ENCODE measurements around the gene FAM171A2. TPM values are rescaled to one million over a fixed set of nuclear protein-coding genes. Genes with fewer than 3 reads are reported as not detected.
"Not testable (repeated sequence)": the region's sequence is repeated elsewhere in the genome, so short reads cannot be mapped to it uniquely, and the experiment has no call there.

Gene FAM171A2
- total RNA-seq, 4 donors from 2014 or later: 0.27 to 5.0 (median 0.88) TPM; not detected in 1

DNA sequence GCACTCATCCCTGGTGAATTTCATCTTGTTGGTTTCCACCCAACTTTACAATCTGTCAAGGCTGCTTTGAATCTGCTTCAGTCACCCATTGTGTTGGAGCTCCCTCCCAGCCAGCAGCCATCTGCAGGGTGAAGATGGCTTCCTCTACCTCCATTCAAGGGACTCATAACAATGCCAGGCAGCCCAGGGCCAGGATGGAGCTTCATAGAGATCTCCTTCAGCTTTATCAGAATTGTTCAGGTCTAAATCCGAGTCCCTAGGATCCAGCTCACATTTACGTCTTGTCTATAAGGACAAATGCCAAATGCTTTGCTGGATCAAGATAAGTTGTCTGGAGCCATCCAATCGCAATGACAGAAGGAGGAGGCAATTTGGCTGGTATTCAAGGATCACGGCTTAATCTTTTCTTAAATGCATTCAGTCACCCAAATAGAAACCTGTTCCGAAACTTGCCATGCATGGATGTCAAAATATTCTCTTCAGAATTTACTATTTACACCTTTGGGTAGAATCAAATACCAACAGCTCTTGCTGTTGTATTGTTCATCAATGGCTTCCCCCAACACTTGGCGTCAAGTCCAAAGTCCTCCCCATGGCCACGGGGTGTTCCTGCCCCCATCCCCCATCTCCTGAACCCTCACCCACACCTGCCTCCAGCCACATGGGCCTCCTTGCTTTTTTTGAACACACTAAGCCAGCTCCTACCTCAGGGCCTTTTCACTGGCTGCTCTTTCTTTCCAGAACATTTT lies 3.8 kb upstream of the FAM171A2 start:
- peaks cover 0 to 11% of the 10 kb centered on the region in 2 donors for H3K27me3 ChIP-seq
- no peaks in the 10 kb centered on the region for H3K36me3 ChIP-seq
- no peak for DNase-seq
- no peaks in the 10 kb centered on the region for H3K9me3 ChIP-seq
- TF ChIP-seq, protein P1, sequence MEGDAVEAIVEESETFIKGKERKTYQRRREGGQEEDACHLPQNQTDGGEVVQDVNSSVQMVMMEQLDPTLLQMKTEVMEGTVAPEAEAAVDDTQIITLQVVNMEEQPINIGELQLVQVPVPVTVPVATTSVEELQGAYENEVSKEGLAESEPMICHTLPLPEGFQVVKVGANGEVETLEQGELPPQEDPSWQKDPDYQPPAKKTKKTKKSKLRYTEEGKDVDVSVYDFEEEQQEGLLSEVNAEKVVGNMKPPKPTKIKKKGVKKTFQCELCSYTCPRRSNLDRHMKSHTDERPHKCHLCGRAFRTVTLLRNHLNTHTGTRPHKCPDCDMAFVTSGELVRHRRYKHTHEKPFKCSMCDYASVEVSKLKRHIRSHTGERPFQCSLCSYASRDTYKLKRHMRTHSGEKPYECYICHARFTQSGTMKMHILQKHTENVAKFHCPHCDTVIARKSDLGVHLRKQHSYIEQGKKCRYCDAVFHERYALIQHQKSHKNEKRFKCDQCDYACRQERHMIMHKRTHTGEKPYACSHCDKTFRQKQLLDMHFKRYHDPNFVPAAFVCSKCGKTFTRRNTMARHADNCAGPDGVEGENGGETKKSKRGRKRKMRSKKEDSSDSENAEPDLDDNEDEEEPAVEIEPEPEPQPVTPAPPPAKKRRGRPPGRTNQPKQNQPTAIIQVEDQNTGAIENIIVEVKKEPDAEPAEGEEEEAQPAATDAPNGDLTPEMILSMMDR (IDR thresholded peaks at IDR 0.05): no peak
- TF ChIP-seq POLR2A (IDR thresholded peaks at IDR 0.05): no peak
- no peak overlapping the region for H3K27ac ChIP-seq
- H3K4me3 ChIP-seq: no peak overlapping the region
- H3K4me1 ChIP-seq: peaks cover 0 to 12% (median 10%) of the 10 kb centered on the region in 4 donors

DNA sequence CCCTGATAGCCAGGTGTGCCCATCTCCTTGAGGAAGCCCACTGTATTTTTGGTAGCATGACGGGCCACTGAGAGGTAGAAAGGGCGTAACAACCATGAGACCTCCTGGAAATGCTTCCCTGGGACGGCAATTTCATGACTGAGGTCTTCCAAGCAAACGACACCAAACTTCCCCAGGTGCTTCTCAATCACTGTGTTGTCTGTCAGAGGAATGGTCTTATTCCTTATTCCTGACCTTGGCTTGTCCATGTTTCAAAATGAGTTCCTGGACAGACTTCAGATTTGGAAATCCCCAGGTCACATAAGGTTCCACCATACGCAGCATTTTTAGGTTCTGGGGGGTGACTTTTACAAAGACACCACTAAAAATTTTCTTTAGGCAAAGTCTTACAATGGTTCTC lies 1.4 kb upstream of the FAM171A2 start:
- not testable (repeated sequence) for H3K9me3 ChIP-seq, H3K36me3 ChIP-seq, DNase-seq, H3K27ac ChIP-seq, H3K4me3 ChIP-seq
- Histone ChIP-seq H3K27me3 (peaks cover 0 to 12% of the 10 kb centered on the region in 2 donors), H3K4me1 (peaks cover 0 to 12% (median 10%) of the 10 kb centered on the region in 4 donors)

DNA sequence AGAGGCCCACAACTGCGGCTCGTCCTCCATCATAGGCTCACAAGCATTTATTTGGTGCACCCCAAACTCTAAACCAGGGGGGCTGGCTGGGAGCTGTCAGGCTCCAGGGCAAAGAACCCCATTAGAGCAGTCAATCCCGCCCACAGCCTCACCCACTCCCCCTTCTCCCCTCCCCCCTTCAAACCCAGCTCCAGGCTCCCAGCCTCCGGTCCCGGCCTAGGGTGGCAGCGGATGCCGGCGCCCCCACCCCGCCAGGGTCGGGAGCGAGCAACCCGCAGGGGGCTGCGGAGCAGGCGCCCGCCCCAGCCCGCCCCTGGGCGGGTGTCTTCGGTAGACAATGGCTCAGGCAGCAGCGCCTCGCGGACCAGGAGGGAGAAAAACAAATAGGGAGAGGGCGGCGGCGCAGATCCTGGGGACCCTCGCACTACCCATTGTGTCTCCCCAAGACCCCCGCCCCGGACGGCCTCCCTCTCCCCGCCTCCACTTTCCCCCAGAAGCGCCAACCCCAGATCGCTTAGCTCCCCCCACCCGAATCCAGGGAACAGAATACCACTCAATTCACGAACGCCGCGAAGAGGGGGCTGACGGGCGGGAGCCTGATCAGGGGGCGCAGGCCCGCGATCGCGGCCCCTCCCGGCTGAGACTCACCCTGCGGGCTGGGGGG lies 572 bp downstream of the FAM171A2 start:
- peak overlapping the region; percentile 50 to 67 (median 64) for H3K4me3 ChIP-seq
- H3K27me3 ChIP-seq: peaks cover 0 to 12% of the 10 kb centered on the region in 2 donors
- H3K9me3 ChIP-seq: no peaks in the 10 kb centered on the region
- no peak for DNase-seq
- peaks cover 0 to 12% (median 10%) of the 10 kb centered on the region in 4 donors for H3K4me1 ChIP-seq
- peak overlapping the region in 1 of 4 donors; percentile 49 for H3K27ac ChIP-seq
- H3K36me3 ChIP-seq: no peaks in the 10 kb centered on the region
- no peak for TF ChIP-seq POLR2A (IDR thresholded peaks at IDR 0.05)
- TF ChIP-seq, protein P1 (IDR thresholded peaks at IDR 0.05): no peak

DNA sequence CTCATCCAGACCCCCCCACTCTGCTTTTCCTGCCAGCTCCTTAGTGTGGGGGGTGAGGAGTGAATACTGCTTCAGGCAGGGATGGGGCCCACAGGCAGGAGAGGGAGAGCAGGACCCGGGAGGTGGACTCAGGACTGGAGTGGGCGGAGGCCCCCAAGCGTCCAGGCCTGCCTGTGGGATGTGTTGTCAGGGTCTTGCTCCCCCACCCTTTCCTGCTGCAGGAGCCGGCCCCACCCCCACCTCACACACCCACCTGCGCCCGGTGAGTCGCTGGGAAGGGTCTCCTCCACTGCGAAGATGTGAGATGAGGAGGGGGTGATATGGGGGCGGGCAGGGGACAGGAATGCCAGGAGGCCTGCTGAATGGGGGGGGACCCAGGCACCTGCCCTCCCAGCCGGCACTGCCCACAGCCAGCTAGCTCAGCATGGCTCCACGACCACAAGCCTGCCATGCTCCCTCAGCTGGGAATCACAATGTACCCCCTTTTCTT lies 1.1 kb downstream of the FAM171A2 start:
- H3K9me3 ChIP-seq: no peaks in the 10 kb centered on the region
- no peak overlapping the region for H3K27ac ChIP-seq
- H3K4me1 ChIP-seq: peaks cover 0 to 12% (median 10%) of the 10 kb centered on the region in 4 donors
- TF ChIP-seq POLR2A (IDR thresholded peaks at IDR 0.05): no peak
- TF ChIP-seq, protein P1 (IDR thresholded peaks at IDR 0.05): no peak
- peaks cover 0 to 12% of the 10 kb centered on the region in 2 donors for H3K27me3 ChIP-seq
- H3K36me3 ChIP-seq: no peaks in the 10 kb centered on the region
- peak overlapping the region in 2 of 4 donors; percentile 66 to 67 for H3K4me3 ChIP-seq
- no peak for DNase-seq

DNA sequence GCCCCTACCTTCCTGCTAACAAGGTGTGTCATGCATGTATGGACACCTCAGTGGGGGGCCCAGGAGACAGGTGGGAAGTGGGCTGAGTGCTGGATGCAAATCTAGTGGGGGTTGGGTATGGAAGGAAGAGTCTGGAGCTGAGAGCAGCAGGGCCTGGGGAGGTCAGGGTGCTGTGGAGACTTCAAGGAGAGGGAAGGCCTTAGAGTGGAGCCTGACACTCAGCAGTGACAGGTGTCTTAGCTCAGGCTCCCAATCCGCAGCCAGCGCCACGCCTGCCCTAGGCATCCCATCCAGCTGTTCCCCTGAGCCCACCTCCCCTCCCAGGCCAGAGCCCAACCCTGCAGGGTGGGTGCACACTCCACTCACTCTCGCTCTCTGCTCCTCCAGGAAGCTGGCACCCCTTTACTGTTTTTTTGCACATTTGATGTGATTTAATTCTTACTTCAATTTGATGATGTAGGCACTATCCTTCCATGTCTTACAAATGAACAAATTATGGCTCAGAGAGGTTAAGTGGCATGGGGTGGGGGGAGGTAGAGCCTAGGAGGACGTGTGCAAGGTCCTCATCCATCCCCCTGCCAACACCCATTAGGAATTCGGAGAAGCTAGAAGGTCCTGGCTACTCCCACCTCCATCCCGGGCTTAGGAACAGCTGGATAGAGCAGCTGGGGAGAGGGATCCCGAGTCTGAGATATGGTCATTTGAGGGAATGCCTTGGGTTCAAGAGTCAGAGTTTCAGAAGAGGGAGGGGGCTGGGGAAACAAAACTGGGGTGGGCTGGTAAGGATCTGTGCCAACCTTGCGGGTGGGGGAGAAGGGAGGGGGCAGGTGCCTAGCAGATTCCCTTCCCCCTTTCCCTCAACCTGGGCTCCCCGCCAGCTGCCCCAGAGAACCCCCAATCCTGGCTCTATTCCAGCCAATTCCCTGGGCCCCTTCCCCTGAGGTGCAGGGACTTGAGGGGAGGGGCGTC lies 2.1 kb downstream of the FAM171A2 start:
- TF ChIP-seq, protein P1 (IDR thresholded peaks at IDR 0.05): no peak
- no peak for TF ChIP-seq POLR2A (IDR thresholded peaks at IDR 0.05)
- no peak for DNase-seq

More for the DNA sequence above, 2.1 kb downstream of the FAM171A2 start:
- Histone ChIP-seq H3K4me1 (peaks cover 0 to 12% (median 10%) of the 10 kb centered on the region in 4 donors), H3K27me3 (peaks cover 0 to 12% of the 10 kb centered on the region in 2 donors), H3K9me3 (no peaks in the 10 kb centered on the region), H3K36me3 (no peaks in the 10 kb centered on the region), H3K4me3 (no peak overlapping the region), H3K27ac (no peak overlapping the region)

Data from Peyer's patch (tissue), 4 donors.